DOHH2 (cell line): Measurements from ENCODE around the gene ZDHHC17.

ENCODE experiments used
- EZH2phosphoT487 ChIP-seq: fragments of 200-600 bp; sonication (generic); IDR thresholded peaks from 2 replicates; pipeline ENCODE4 v1.6.1; 2017; ENCODE audit warnings: borderline replicate concordance, mild to moderate bottlenecking, antibody characterized with exemption, low read length, moderate library complexity, mixed read lengths
- TF ChIP-seq, protein P1 (sequence below): fragments of 200-600 bp; sonication (generic); IDR thresholded peaks from one replicate; pipeline ENCODE4 v1.5.1; 2014; ENCODE audit warnings: antibody characterized with exemption, mild to moderate bottlenecking, low read depth, low read length; ENCODE audit not compliant: poor library complexity, severe bottlenecking

DNA sequence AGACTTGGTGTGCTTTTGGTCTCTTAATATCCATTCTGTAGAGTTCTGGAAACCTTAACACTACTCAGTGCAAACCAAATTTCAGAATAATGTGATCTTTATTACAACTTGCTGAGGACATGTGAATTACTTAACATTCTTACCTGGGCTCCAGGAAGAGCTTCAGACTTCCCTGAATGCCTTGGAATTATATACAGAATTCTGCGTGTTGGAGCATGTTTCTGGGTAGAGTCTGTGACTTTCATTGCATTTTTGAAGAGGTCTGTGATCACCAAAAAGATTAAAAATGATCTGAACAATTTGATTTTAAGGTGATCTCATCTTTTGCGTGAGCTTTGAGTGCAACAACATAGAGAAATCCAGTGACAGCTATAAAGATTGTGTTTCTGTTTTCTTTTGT, 35.4 kb downstream of the ZDHHC17 start:
- TF ChIP-seq, protein P1, sequence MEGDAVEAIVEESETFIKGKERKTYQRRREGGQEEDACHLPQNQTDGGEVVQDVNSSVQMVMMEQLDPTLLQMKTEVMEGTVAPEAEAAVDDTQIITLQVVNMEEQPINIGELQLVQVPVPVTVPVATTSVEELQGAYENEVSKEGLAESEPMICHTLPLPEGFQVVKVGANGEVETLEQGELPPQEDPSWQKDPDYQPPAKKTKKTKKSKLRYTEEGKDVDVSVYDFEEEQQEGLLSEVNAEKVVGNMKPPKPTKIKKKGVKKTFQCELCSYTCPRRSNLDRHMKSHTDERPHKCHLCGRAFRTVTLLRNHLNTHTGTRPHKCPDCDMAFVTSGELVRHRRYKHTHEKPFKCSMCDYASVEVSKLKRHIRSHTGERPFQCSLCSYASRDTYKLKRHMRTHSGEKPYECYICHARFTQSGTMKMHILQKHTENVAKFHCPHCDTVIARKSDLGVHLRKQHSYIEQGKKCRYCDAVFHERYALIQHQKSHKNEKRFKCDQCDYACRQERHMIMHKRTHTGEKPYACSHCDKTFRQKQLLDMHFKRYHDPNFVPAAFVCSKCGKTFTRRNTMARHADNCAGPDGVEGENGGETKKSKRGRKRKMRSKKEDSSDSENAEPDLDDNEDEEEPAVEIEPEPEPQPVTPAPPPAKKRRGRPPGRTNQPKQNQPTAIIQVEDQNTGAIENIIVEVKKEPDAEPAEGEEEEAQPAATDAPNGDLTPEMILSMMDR, result no peak
- no peak for TF ChIP-seq EZH2phosphoT487
